SK-N-SH (cell line): Measurements from ENCODE around the gene GPD1. TPM values are rescaled to one million over a fixed set of nuclear protein-coding genes. Genes with fewer than 3 reads are reported as not detected.

ENCODE experiments used
- CTCF ChIA-PET: fragments of 300-600, 350-600 bp; formaldehyde crosslinking; extraction: SDS; loops from one replicate; lab custom pipeline; 2021; lab: Yijun Ruan, JAX
- POLR2A ChIA-PET: fragments of 350-600 bp; sonication (Branson Sonifier 250); formaldehyde crosslinking; extraction: SDS; loops from one replicate; lab custom pipeline; 2020; ENCODE audit warnings: antibody characterized with exemption, inconsistent platforms; lab: Yijun Ruan, JAX
- DNase-seq: peaks from one replicate; pipeline ENCODE4 v3.0.0; 2012
- H2AFZ ChIP-seq: fragments of 200-600 bp; sonication (generic); 2 replicates; pipeline ENCODE4 v1.8.1; 2016; ENCODE audit warnings: antibody characterized with exemption, mild to moderate bottlenecking, low read depth
- H3F3A ChIP-seq: fragments of 200-600 bp; sonication (generic); replicated peaks from 2 replicates; pipeline ENCODE3; 2016; ENCODE audit warnings: antibody characterized with exemption, mild to moderate bottlenecking; ENCODE audit not compliant: insufficient read depth
- H3K27ac ChIP-seq, 2 experiments: fragments of 200-500 bp in 1 of 2; fragments of 200-600 bp in 1 of 2; sonication (Bioruptor generic) in 1 of 2; sonication (generic), shearing (Covaris generic) in 1 of 2; 2 replicates each; pipeline versions ENCODE4 v1.5.1 to v1.6.1; 2014 to 2016; ENCODE audit warnings: low read depth in 2 of 2, inconsistent platforms in 1 of 2, low read length in 1 of 2, mild to moderate bottlenecking in 1 of 2, mixed read lengths in 1 of 2
- H3K27me3 ChIP-seq: fragments of 200-600 bp; sonication (generic), shearing (Covaris generic); 2 replicates; pipeline ENCODE4 v1.6.1; 2016; ENCODE audit warnings: mixed run types; ENCODE audit not compliant: insufficient read depth
- H3K36me3 ChIP-seq, 2 experiments: fragments of 200-500 bp in 1 of 2; fragments of 200-600 bp in 1 of 2; sonication (Bioruptor generic) in 1 of 2; sonication (generic) in 1 of 2; replicated peaks in 1 of 2; 2 replicates each; pipeline versions ENCODE3 to v1.5.1; 2014 to 2016; ENCODE audit warnings: low read length in 1 of 2, mild to moderate bottlenecking in 1 of 2; ENCODE audit not compliant: insufficient read depth in 2 of 2, control insufficient read depth in 1 of 2
- H3K4me1 ChIP-seq, 2 experiments: fragments of 200-500 bp in 1 of 2; fragments of 200-600 bp in 1 of 2; sonication (Bioruptor generic) in 1 of 2; sonication (generic), shearing (Covaris generic) in 1 of 2; 2 replicates each; pipeline versions ENCODE4 v1.5.1 to v1.6.1; 2014 to 2016; ENCODE audit warnings: low read depth in 1 of 2, low read length in 1 of 2, mixed run types in 1 of 2; ENCODE audit not compliant: insufficient read depth in 2 of 2, control insufficient read depth in 1 of 2
- H3K4me2 ChIP-seq: fragments of 200-600 bp; sonication (generic), shearing (Covaris generic); 2 replicates; pipeline ENCODE4 v1.6.1; 2017; ENCODE audit warnings: mixed run types
- H3K4me3 ChIP-seq, 2 experiments: fragments of 200-500 bp in 1 of 2; fragments of 200-600 bp in 1 of 2; sonication (Bioruptor generic) in 1 of 2; sonication (generic), shearing (Covaris generic) in 1 of 2; 2 replicates each; pipeline versions ENCODE4 v1.5.1 to v1.8.1; 2014 to 2016; ENCODE audit warnings: low read depth in 2 of 2, inconsistent platforms in 1 of 2, low read length in 1 of 2, mild to moderate bottlenecking in 1 of 2, mixed read lengths in 1 of 2, moderate library complexity in 1 of 2
- H3K79me2 ChIP-seq: fragments of 200-600 bp; sonication (generic); 2 replicates; pipeline ENCODE4 v1.8.1; 2017; ENCODE audit warnings: mild to moderate bottlenecking; ENCODE audit not compliant: insufficient read depth
- H3K9ac ChIP-seq: fragments of 200-600 bp; sonication (generic); 2 replicates; pipeline ENCODE4 v1.6.1; 2017; ENCODE audit warnings: mixed run types
- H3K9me2 ChIP-seq: fragments of 200-600 bp; sonication (generic); 2 replicates; pipeline ENCODE4 v1.6.1; 2017; ENCODE audit warnings: mixed run types
- H3K9me3 ChIP-seq: fragments of 200-600 bp; sonication (generic); 2 replicates; pipeline ENCODE4 v1.6.1; 2017; ENCODE audit warnings: mixed run types, mild to moderate bottlenecking, moderate library complexity
- H4K20me1 ChIP-seq: fragments of 200-600 bp; sonication (generic); 2 replicates; pipeline ENCODE4 v1.6.1; 2017; ENCODE audit warnings: mild to moderate bottlenecking, mixed run types; ENCODE audit not compliant: insufficient read depth
- GATA2 ChIP-seq: sonication (generic); formaldehyde crosslinking; IDR thresholded peaks from 2 replicates; pipeline ENCODE4 v1.5.0; 2020; ENCODE audit warnings: mild to moderate bottlenecking, missing genetic modification reagents
- JUND ChIP-seq: IDR thresholded peaks from 2 replicates; pipeline ENCODE4 v1.4.0; 2012
- MEF2A ChIP-seq: IDR thresholded peaks from 2 replicates; pipeline ENCODE4 v1.4.0; 2012; ENCODE audit warnings: low read depth, borderline replicate concordance
- MXI1 ChIP-seq: IDR thresholded peaks from 2 replicates; pipeline ENCODE4 v1.6.1; 2012; ENCODE audit warnings: mild to moderate bottlenecking, low read depth, low read length, improper control_type of control experiment
- NRF1 ChIP-seq: IDR thresholded peaks from 2 replicates; pipeline ENCODE4 v1.6.1; 2012; ENCODE audit warnings: low read depth, mild to moderate bottlenecking, low read length
- PBX3 ChIP-seq: IDR thresholded peaks from 2 replicates; pipeline ENCODE4; 2012
- RAD21 ChIP-seq: IDR thresholded peaks from 2 replicates; pipeline ENCODE4 v1.6.1; 2012; ENCODE audit warnings: mild to moderate bottlenecking, low read length
- REST ChIP-seq: IDR thresholded peaks from 2 replicates; pipeline ENCODE4 v1.6.1; 2012; ENCODE audit warnings: mild to moderate bottlenecking, low read depth, low read length, moderate library complexity
- RFX5 ChIP-seq: IDR thresholded peaks from 2 replicates; pipeline ENCODE4 v1.6.1; 2012; ENCODE audit warnings: mild to moderate bottlenecking, improper control_type of control experiment, low read length
- RXRA ChIP-seq: IDR thresholded peaks from 2 replicates; pipeline ENCODE4 v1.4.0; 2012; ENCODE audit warnings: low read depth, mild to moderate bottlenecking, borderline replicate concordance
- SMC3 ChIP-seq: IDR thresholded peaks from 2 replicates; pipeline ENCODE4 v1.6.1; 2012; ENCODE audit warnings: low read depth, low read length, improper control_type of control experiment
- TCF12 ChIP-seq: IDR thresholded peaks from 2 replicates; pipeline ENCODE4 v1.4.0; 2012
- YY1 ChIP-seq: IDR thresholded peaks from 2 replicates; pipeline ENCODE4 v1.4.0; 2012; ENCODE audit warnings: low read depth, mild to moderate bottlenecking
- WGBS: methylation state at CpG from one replicate; pipeline ENCODE4 v1.1.6; 2017; ENCODE audit warnings: low lambda C conversion rate; 5-methylcytosine and 5-hydroxymethylcytosine counted together
- polyA plus RNA-seq, 3 experiments: library from polyadenylated mRNA; depleted of rRNA; stranded (reverse); fragments of >200 nt; gene quantifications; 2 replicates each; pipeline ENCODE4 v1.2.3, GENCODE V29; 2012
- TF ChIP-seq, protein P1 (sequence below): IDR thresholded peaks from 2 replicates; pipeline ENCODE4 v1.4.0; 2012; ENCODE audit warnings: low read depth
- TF ChIP-seq, protein P2 (sequence below): IDR thresholded peaks from 2 replicates; pipeline ENCODE4 v1.4.0; 2012; ENCODE audit warnings: low read depth, borderline replicate concordance

GPD1 gene
- polyA plus RNA-seq, 1 of the 3 experiments (the other 2 are of a cell fraction), result 0.07 TPM

DNA sequence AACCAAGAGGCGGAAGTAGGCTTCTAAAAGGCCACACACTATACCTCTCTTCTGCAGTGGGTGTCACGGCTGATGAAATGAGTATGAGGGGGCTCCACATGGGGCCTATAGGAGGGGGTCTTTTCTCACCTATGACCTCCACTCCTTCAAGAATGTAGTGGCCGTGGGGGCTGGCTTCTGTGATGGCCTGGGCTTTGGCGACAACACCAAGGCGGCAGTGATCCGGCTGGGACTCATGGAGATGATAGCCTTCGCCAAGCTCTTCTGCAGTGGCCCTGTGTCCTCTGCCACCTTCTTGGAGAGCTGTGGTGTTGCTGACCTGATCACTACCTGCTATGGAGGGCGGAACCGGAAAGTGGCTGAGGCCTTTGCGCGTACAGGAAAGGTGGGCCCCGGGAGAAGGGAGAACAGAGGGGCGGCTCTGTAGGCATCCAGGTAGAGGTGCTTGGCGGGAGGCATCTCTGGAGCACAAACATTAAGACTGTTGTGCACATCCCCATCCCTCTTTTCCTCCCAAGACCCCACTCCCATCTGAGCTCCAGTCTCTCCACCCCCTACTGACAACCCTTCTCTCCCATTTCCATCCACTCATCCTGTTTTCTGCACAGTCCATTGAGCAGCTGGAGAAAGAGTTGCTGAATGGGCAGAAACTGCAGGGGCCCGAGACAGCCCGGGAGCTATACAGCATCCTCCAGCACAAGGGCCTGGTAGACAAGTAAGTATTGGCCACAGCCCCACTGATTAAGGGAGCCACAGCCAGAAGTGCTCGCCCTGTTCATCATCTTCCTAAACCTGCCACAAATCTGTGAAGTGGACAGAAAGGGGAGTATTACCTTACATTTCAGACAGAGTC is 3.8 kb downstream of the GPD1 start (continued):
- TF ChIP-seq NRF1 (no peak), SMC3 (no peak)
- TF ChIP-seq, all 33 proteins: peak for 0

DNA sequence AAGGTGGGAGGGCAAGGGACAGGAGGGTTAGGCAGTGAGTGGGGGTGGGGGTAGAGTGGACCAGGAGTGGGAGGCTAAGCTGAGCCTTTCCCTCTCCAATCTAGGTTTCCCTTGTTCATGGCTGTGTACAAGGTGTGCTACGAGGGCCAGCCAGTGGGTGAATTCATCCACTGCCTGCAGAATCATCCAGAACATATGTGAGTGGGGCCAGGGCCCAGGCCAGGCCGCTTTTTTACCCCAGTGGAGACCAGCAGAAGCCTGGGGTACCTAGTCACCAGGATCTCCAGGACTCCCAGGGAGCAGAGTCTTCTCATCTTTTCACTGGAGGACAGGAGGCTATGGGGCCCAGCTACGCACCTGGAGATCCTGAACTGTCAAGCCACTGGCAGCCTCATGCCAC is 5.5 kb downstream of the GPD1 start:
- Histone ChIP-seq H3K4me1 (peaks cover 12 to 19% of the 10 kb centered on the region in 2 experiments; a peak in 2 of 4 replicates), H3K9me3 (no peaks in the 10 kb centered on the region), H3K27ac (no peak overlapping the region), H2AFZ (no peak overlapping the region), H3F3A (peaks cover 15% of the 10 kb centered on the region), H3K4me2 (no peak overlapping the region), H3K4me3 (no peak overlapping the region), H3K27me3 (no peaks in the 10 kb centered on the region), H3K9ac (no peak overlapping the region), H3K79me2 (peaks cover 17% of the 10 kb centered on the region), H3K9me2 (no peaks in the 10 kb centered on the region), H4K20me1 (peaks cover 9% of the 10 kb centered on the region; the same call in 1 of the 2 replicates), H3K36me3 (no peaks in the 10 kb centered on the region)
- CTCF ChIA-PET, result interaction anchor here (0.9 to 5.5 kb wide), 9 partner anchors 11 to 142 kb away, joined by 3 to 96 read pairs (median 23); partner anchors contain the start of genes GPD1 and SMARCD1
- POLR2A ChIA-PET, result interaction anchor here (1.0 kb wide), 2 partner anchors 25 to 58 kb away, joined by 3 read pairs; partner anchors contain the start of gene CERS5
- no peak for DNase-seq
- TF ChIP-seq JUND, result no peak
- no peak for TF ChIP-seq RFX5
- TF ChIP-seq REST, result no peak
- no peak for TF ChIP-seq GATA2 (CRISPR knock-in tag)
- no peak for TF ChIP-seq TCF12
- TF ChIP-seq, protein P1, sequence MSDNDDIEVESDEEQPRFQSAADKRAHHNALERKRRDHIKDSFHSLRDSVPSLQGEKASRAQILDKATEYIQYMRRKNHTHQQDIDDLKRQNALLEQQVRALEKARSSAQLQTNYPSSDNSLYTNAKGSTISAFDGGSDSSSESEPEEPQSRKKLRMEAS, result no peak
- no peak for TF ChIP-seq YY1
- TF ChIP-seq MEF2A, result no peak
- TF ChIP-seq RAD21, result no peak
- TF ChIP-seq SMC3, result no peak
- TF ChIP-seq PBX3, result no peak
- no peak for TF ChIP-seq MXI1
- no peak for TF ChIP-seq RXRA
- TF ChIP-seq, protein P2, sequence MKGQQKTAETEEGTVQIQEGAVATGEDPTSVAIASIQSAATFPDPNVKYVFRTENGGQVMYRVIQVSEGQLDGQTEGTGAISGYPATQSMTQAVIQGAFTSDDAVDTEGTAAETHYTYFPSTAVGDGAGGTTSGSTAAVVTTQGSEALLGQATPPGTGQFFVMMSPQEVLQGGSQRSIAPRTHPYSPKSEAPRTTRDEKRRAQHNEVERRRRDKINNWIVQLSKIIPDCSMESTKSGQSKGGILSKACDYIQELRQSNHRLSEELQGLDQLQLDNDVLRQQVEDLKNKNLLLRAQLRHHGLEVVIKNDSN, result no peak
- WGBS, result 89% methylated on average over 3 of the region's 3 CpGs
